ENCODE measurements around the gene COL8A1. TPM values are rescaled to one million over a fixed set of nuclear protein-coding genes. Genes with fewer than 3 reads are reported as not detected.

Gene COL8A1
- total and polyA plus RNA-seq, 10 of the 15 experiments (the other 5 are each of a cell fraction or from before 2014, with no cell fraction given), result 0.04 to 0.73 (median 0.10) TPM; not detected in 5

- TF ChIP-seq CTCF (IDR thresholded peaks at IDR 0.05 in 2 of 3, conservative IDR thresholded peaks at IDR 0.05 in 1 of 3; ENCODE audit: control insufficient read depth in 2 of 3, extremely low read depth in 1 of 3, insufficient read depth in 1 of 3, low read depth in 3 of 3, low read length in 3 of 3), result no peak
- no peak for TF ChIP-seq ZNF217 (IDR thresholded peaks at IDR 0.05)
- no peak for TF ChIP-seq POLR2A (IDR thresholded peaks at IDR 0.05; ENCODE audit: low read depth, low read length)
- TF ChIP-seq PKNOX1 (IDR thresholded peaks at IDR 0.05), result no peak
- TF ChIP-seq E2F4 (IDR thresholded peaks at IDR 0.05; ENCODE audit: low read depth, low read length), result no peak
Observed at GRCh38 chr3:99711351-99711750, 73.0 kb downstream of the COL8A1 start (continued).

DNA sequence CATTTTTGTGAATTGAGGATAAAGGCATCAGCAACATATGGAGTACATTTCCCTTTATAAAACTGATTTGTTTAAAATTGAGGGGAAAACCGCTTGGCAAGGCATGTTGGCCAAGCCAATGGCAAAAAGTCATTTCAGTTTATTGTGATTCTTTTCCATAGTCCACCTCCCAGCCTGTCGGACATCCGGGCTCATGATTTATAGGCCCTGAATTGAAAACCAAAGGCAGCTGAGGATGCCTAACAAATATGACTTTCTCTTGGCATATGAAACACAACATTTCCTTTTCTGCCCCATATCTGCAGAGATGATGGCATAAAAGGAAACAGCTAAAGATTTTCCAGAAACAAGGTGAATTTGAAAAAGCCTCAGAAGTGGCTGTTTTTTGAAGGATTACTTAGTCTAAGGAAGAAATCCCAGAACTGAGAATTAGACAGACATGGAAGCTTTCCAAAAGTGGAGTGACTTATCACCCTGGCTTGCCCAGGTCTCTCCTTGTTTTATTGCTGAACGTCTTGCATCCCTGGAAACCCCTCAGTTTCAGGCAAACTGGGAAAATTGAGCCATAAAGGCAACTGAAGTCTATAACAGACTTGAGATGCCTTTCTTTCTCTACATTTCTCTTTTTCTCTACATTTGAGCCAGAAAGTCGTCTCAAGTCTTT is 74.0 kb downstream of the COL8A1 start:
- no TSS peak for BruUV-seq (replicated peaks)
- no peaks in the 10 kb centered on the region for H3K79me2 ChIP-seq (ENCODE audit: control insufficient read depth, insufficient read depth, low read length)
- H4K20me1 ChIP-seq (ENCODE audit: control insufficient read depth, insufficient read depth), result no peaks in the 10 kb centered on the region
- no peak for DNase-seq (ENCODE audit: low read depth, low spot score)
- ATAC-seq, result no peak
- POLR2A ChIA-PET, result no interaction called here
- in situ Hi-C loops (cut with MboI) (no loop called here), intact Hi-C loops (cut with micrococcal nuclease; ENCODE audit: unreplicated experiment) (no loop called here)
- H3K9ac ChIP-seq (ENCODE audit: control insufficient read depth, insufficient read depth, low read length), result no peak overlapping the region
- H3K36me3 ChIP-seq (ENCODE audit: control insufficient read depth in 2 of 2, insufficient read depth in 2 of 2, low read length in 1 of 2), result no peaks in the 10 kb centered on the region
- RAD21 ChIA-PET (ENCODE audit: unreplicated experiment), result no interaction called here
- 0% methylated on average over 5 of the region's 5 CpGs for WGBS (ENCODE audit: insufficient coverage, insufficient replicate concordance, low lambda C conversion rate, missing lambda C conversion rate)
- no peaks in the 10 kb centered on the region for H3K4me1 ChIP-seq (ENCODE audit: control insufficient read depth, insufficient read depth, low read length)
- SMC1A ChIA-PET (ENCODE audit: uncharacterized antibody, unreplicated experiment), result interaction anchor here (1.1 kb wide), 1 partner anchor 559 kb away, joined by 3 read pairs; no protein-coding TSS in a partner anchor
- CTCF ChIA-PET, result interaction anchor here (1.1 kb wide), 1 partner anchor 16 kb away, joined by 3 read pairs; no protein-coding TSS in a partner anchor
- H3K27me3 ChIP-seq (replicated peaks in 1 of 2; ENCODE audit: control insufficient read depth in 2 of 2, insufficient read depth in 2 of 2, low read length in 1 of 2), result no peaks in the 10 kb centered on the region; a peak in 2 of 4 replicates
- H3K27ac ChIP-seq (ENCODE audit: control insufficient read depth, insufficient read depth), result no peak overlapping the region
- H3K4me2 ChIP-seq (ENCODE audit: control insufficient read depth, insufficient read depth), result no peak overlapping the region
- H3K4me3 ChIP-seq, result no peak overlapping the region
- FAIRE-seq, result no peak
- no peak overlapping the region for H2AFZ ChIP-seq (ENCODE audit: control insufficient read depth, low read depth, low read length)
- no peaks in the 10 kb centered on the region for H3K9me3 ChIP-seq (replicated peaks; ENCODE audit: control insufficient read depth, insufficient read depth, low read length)
- TF ChIP-seq, protein P1, sequence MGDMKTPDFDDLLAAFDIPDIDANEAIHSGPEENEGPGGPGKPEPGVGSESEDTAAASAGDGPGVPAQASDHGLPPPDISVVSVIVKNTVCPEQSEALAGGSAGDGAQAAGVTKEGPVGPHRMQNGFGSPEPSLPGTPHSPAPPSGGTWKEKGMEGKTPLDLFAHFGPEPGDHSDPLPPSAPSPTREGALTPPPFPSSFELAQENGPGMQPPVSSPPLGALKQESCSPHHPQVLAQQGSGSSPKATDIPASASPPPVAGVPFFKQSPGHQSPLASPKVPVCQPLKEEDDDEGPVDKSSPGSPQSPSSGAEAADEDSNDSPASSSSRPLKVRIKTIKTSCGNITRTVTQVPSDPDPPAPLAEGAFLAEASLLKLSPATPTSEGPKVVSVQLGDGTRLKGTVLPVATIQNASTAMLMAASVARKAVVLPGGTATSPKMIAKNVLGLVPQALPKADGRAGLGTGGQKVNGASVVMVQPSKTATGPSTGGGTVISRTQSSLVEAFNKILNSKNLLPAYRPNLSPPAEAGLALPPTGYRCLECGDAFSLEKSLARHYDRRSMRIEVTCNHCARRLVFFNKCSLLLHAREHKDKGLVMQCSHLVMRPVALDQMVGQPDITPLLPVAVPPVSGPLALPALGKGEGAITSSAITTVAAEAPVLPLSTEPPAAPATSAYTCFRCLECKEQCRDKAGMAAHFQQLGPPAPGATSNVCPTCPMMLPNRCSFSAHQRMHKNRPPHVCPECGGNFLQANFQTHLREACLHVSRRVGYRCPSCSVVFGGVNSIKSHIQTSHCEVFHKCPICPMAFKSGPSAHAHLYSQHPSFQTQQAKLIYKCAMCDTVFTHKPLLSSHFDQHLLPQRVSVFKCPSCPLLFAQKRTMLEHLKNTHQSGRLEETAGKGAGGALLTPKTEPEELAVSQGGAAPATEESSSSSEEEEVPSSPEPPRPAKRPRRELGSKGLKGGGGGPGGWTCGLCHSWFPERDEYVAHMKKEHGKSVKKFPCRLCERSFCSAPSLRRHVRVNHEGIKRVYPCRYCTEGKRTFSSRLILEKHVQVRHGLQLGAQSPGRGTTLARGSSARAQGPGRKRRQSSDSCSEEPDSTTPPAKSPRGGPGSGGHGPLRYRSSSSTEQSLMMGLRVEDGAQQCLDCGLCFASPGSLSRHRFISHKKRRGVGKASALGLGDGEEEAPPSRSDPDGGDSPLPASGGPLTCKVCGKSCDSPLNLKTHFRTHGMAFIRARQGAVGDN (IDR thresholded peaks at IDR 0.05), result no peak
- TF ChIP-seq HDAC2 (IDR thresholded peaks at IDR 0.05), result no peak
- no peak for TF ChIP-seq NKRF (conservative IDR thresholded peaks at IDR 0.05)
- TF ChIP-seq NFYA (IDR thresholded peaks at IDR 0.05; ENCODE audit: borderline replicate concordance, low read depth, low read length), result no peak
- TF ChIP-seq GABPA (IDR thresholded peaks at IDR 0.05; ENCODE audit: low read depth), result no peak
- no peak for TF ChIP-seq CBX5 (IDR thresholded peaks at IDR 0.05; ENCODE audit: low read depth)
- TF ChIP-seq IKZF2 (IDR thresholded peaks at IDR 0.05), result no peak

All from GM12878 (cell line).